ENCODE results near the gene ITGB1BP2. TPM values are rescaled to one million over a fixed set of nuclear protein-coding genes. Genes with fewer than 3 reads are reported as not detected.
"Not testable (repeated sequence)": the region's sequence is repeated elsewhere in the genome, so short reads cannot be mapped to it uniquely, and the experiment has no call there.

The ITGB1BP2 gene
- 100 to 1,000 TPM in 7 of 10 donors, 10 to 100 TPM in 3; 75.0 to 135 (median 115) TPM for polyA plus RNA-seq (ENCODE audit: insufficient read length in 10 of 10)
- long read RNA-seq, donor 1, transcript ITGB1BP2-201 (11 exons, 1,296 nt): major isoform, 19 of 30 reads
- long read RNA-seq, donor 1, partial matches to known transcripts: 5 of 30 reads
- long read RNA-seq, donor 1, other reads (novel, unspliced or antisense): 6 of 30 reads
- long read RNA-seq, donor 2, transcript ITGB1BP2-201 (11 exons, 1,296 nt): major isoform, 17 of 23 reads
- long read RNA-seq, donor 2, partial matches to known transcripts: 5 of 23 reads
- long read RNA-seq, donor 2, other reads (novel, unspliced or antisense): 0 of 23 reads
- long read RNA-seq, donor 3: 0 reads
- long read RNA-seq, donor 4, transcript ITGB1BP2-201 (11 exons, 1,296 nt): major isoform, 10 of 17 reads
- long read RNA-seq, donor 4, partial matches to known transcripts: 7 of 17 reads
- long read RNA-seq, donor 4, other reads (novel, unspliced or antisense): 0 of 17 reads
- long read RNA-seq, donor 5, transcript ITGB1BP2-201 (11 exons, 1,296 nt): major isoform, 12 of 28 reads
- long read RNA-seq, donor 5, partial matches to known transcripts: 10 of 28 reads
- long read RNA-seq, donor 5, other reads (novel, unspliced or antisense): 5 of 28 reads
- long read RNA-seq, donor 6, transcript ITGB1BP2-201 (11 exons, 1,296 nt): major isoform, 20 of 31 reads
- long read RNA-seq, donor 6, partial matches to known transcripts: 11 of 31 reads
- long read RNA-seq, donor 6, other reads (novel, unspliced or antisense): 0 of 31 reads
- long read RNA-seq, donor 7, transcript ITGB1BP2-201 (11 exons, 1,296 nt): major isoform, 11 of 17 reads
- long read RNA-seq, donor 7, partial matches to known transcripts: 6 of 17 reads
- long read RNA-seq, donor 7, other reads (novel, unspliced or antisense): 0 of 17 reads
- long read RNA-seq, donor 8, transcript ITGB1BP2-201 (11 exons, 1,296 nt): major isoform, 7 of 13 reads
- long read RNA-seq, donor 8, partial matches to known transcripts: 5 of 13 reads
- long read RNA-seq, donor 8, other reads (novel, unspliced or antisense): 0 of 13 reads
- long read RNA-seq, donor 9, partial matches to known transcripts: 0 of 1 reads
- long read RNA-seq, donor 9, other reads (novel, unspliced or antisense): 0 of 1 reads

GRCh38 chrX:71301195-71301924 lies at the start of gene ITGB1BP2:
ITGB1BP2 (plus strand) TSS chrX:71301750; CDS start chrX:71301807, 57 bp downstream.
- peak; percentile 42 to 50 (median 46) for DNase-seq

- DNase-seq: no peak
Measured at GRCh38 chrX:71252221-71252620, 49.3 kb upstream of the ITGB1BP2 start.

GRCh38 chrX:71253253-71254091 lies 48.1 kb upstream of the ITGB1BP2 start:
- DNase-seq: peak; percentile 9 to 57 (median 47)

- peak; percentile 82 to 93 (median 86) for DNase-seq
Measured at GRCh38 chrX:71254092-71254963, 47.2 kb upstream of the ITGB1BP2 start, which contains the start of gene ZMYM3. ZMYM3 (minus strand) TSS chrX:71254140; CDS start chrX:71253255, 885 bp downstream.

GRCh38 chrX:71256051-71256450 lies 45.5 kb upstream of the ITGB1BP2 start:
- DNase-seq: no peak

- DNase-seq: no peak
Measured at GRCh38 chrX:71256856-71257255, 44.7 kb upstream of the ITGB1BP2 start.

GRCh38 chrX:71268624-71269023 lies 32.9 kb upstream of the ITGB1BP2 start:
- DNase-seq: not testable (repeated sequence)

GRCh38 chrX:71269801-71270395 lies 31.7 kb upstream of the ITGB1BP2 start:
- no peak for DNase-seq

GRCh38 chrX:71272313-71272712 lies 29.2 kb upstream of the ITGB1BP2 start:
- not testable (repeated sequence) for DNase-seq

GRCh38 chrX:71281300-71281699 lies 20.2 kb upstream of the ITGB1BP2 start:
- not testable (repeated sequence) for DNase-seq

GRCh38 chrX:71282514-71283402 lies 18.8 kb upstream of the ITGB1BP2 start:
- peak in 1 of 3 donors; percentile 15 for DNase-seq

- DNase-seq: peak; percentile 96 to 99 (median 97)
Measured at GRCh38 chrX:71283403-71284143, 18.0 kb upstream of the ITGB1BP2 start, which contains the start of gene NONO. NONO (plus strand) TSS chrX:71283635; CDS start chrX:71290638, 7,003 bp downstream.

GRCh38 chrX:71285929-71286328 lies 15.6 kb upstream of the ITGB1BP2 start:
- DNase-seq: no peak

GRCh38 chrX:71291381-71291780 lies 10.2 kb upstream of the ITGB1BP2 start:
- no peak for DNase-seq

- peak in 1 of 3 donors; percentile 33 for DNase-seq
Measured at GRCh38 chrX:71292669-71293365, 8.7 kb upstream of the ITGB1BP2 start.

- DNase-seq: no peak
Measured at GRCh38 chrX:71296806-71297205, 4.7 kb upstream of the ITGB1BP2 start.
